IPS-18c (cell line): ENCODE data around the gene PEX1.
"Not testable (repeated sequence)": the region's sequence is repeated elsewhere in the genome, so short reads cannot be mapped to it uniquely, and the experiment has no call there.

ENCODE experiments used
- H3K4me3 ChIP-seq: 2 replicates; pipeline ENCODE4 v1.7.0; 2013; ENCODE audit warnings: low read depth, mild to moderate bottlenecking, low read length, moderate library complexity; ENCODE audit not compliant: insufficient read depth
- H3K9me3 ChIP-seq: one replicate; pipeline ENCODE4 v1.6.1; 2013; ENCODE audit warnings: mild to moderate bottlenecking, low read length, moderate library complexity; ENCODE audit not compliant: control insufficient read depth, insufficient read depth

Gene PEX1

DNA sequence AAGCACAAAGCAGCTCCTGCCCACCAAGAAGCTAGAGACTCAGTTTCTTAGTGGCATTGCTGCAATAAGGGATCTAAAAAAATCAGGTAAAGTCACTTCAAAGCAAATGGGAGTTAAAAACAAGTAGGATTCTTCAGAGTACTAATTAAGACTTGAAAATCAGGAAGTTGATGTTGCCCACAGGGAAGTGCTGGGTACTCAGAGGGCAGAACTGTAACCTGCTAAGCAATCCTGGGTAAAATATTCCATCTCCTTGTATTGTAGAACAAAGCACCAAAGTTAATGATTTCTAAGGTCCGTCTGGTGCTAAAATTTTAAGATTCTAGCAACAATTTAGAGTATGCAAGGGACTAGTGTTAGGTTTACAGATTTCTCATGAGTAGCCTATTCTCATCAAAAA, 8.3 kb downstream of the PEX1 start:
- Histone ChIP-seq H3K9me3 (no peaks in the 10 kb centered on the region), H3K4me3 (no peak overlapping the region)

DNA sequence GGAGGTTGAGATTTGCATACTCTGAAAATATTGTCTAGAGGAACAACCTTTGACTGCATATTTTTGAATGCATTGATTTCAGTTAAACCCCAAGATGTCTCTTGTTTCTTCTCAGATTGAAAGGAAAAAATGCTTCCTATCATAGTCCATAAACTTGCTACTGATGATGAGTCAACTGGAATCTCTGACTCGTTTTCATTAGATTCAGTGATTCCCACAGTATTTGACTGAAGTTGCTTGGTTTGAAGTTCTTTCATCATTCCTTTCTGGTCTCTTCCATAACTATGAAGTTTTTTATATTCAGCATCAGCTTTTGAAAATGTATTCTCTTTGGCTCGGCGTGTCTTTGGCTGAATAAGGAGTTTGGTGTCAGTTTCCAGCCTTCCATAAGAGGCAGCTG, 10.7 kb downstream of the PEX1 start:
- no peak overlapping the region for H3K4me3 ChIP-seq
- H3K9me3 ChIP-seq: no peaks in the 10 kb centered on the region

DNA sequence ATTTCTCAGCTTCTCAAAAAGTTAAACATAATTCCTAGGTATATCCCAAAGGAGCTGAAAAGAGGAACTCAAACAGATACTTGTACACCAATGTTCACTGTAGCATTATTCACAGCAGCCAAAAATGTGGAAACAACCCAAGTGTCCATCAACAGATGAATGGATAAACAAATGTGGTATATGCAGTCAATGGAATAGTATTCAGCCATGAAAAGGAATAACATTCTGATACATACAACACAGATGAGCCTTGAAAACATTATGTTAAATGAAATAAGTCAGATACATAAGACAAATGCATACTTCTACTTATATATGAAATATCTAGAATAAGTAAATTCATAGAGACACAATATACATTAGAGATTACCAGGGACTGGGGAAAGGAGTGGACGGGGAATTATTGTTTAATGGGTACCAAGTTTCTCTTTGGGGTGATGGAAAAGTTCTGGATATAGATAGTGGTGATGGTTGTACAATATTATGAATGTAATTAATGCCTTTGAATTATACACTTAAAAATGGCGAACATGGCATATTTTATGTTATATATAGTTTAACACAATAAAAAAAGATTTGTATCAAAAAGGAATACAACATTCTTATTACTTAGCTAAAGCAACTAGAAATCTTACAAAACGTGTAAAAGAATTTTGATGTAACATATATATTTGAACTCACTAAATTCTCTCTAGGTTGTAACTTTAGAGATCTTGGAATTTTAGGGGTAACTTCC, 15.0 kb downstream of the PEX1 start:
- no peaks in the 10 kb centered on the region for H3K9me3 ChIP-seq
- H3K4me3 ChIP-seq: no peak overlapping the region

DNA sequence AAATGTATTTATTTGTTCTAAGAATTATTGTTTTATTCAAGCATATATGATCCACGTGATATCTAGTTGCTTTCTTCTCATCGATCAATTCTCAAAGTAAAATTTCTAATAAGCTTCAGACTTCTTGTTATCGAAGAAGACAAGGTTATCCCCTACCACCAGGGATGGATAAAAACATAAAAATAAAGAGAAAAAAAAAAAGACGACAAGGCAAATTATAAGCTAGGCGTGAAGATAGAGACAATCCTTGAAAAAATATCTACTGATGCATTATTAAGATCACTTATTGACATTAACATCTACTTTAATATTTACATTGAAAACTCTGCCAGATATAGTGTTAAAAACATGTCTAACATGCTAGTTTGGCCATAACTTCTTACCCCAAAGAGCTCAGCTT, 19.4 kb downstream of the PEX1 start:
- H3K4me3 ChIP-seq: no peak overlapping the region
- H3K9me3 ChIP-seq: no peaks in the 10 kb centered on the region

DNA sequence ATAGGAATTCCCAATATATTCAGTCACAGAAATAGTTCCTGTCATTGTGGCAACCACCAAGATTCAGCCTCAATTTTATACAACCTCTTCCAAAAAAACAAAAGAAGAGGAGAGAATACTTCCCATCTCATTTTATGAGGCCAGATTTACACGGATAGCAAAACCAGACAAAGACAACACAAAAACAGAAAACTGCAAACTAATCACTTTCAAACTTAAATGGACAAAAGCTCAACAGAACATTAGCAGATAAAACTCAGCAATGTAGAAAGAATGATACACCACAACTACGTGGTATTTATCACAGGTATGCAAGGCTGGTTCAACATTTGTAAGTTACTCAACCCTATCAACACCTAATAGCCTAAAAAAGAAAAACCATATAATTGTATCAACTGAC, 22.0 kb downstream of the PEX1 start:
- H3K9me3 ChIP-seq: no peaks in the 10 kb centered on the region
- no peak overlapping the region for H3K4me3 ChIP-seq

DNA sequence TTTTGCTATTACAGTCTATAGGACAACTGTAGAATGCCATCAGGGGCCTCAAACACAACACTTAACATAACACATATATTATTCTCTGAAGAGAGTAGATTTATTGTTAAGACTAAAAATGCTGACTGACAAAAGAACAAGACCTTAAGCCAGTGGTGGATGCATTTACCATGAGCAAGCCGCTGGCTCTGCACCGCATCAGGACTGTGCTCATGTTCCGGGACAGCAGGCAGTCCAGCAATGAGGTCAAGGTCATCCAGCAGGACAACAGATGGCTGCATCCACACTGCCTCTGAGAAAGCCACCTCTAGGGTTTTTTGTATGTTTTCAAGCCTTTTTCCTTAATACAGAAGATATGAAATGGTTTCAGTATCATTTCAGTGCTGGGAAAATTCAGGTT, 23.8 kb downstream of the PEX1 start:
- H3K9me3 ChIP-seq: no peaks in the 10 kb centered on the region

DNA sequence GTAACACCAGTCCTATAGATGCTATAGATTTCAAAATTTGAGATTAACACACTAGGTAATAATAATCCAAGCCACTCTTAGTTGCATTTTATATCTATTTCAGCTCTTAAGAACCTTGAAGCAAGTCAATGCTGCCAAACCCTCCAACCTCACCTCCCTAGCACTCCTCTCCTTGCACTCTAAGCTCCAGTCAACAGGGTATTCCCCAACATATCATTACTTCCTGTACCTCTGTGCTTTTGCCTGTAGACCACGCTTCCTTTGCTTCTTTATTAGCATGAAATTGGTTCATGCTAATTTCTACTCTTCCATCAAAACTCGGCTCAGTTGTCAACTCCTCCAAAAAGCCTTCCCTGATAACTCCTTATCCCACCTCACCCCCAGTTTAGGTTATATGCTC, 24.6 kb downstream of the PEX1 start:
- H3K9me3 ChIP-seq: no peaks in the 10 kb centered on the region
- no peak overlapping the region for H3K4me3 ChIP-seq

More for the DNA sequence above, 23.8 kb downstream of the PEX1 start:
- no peak overlapping the region for H3K4me3 ChIP-seq

DNA sequence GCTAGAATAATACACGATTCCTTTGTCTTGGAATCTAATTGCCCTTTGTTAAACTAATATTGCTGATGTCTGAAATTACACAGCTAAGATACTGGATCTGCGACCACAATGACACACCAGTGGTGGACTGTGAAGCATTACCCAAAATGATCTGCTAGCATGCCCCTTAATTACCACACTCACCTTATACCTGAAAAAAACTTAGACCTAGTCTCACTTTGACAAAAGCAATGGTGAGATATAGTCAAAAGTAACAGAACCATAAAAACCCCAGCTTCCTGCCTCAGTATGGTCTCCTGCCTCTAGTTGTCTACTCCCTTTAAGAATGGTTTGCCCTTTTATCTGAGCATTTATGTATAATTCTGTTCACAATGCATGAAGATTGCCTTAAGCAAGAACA, 29.8 kb downstream of the PEX1 start:
- Histone ChIP-seq H3K4me3 (no peak overlapping the region), H3K9me3 (no peaks in the 10 kb centered on the region)

DNA sequence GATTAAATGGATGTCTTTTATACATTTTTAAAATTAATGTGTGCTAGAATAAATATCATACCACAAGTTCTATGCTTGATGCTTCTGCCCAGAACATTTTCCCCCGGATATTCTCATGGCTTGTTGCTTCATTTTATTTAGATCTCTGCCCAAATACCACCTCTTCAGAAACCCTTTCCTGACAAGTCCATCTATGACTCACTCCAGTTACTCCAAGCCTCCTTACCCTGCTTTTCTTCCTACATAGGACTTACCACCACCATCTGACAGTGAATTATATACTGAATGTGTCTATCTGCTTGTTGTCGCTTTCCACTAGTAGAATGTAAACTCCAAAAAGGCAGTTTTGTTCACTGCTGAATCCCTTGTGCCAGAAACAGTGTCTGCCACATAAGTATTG, 31.4 kb downstream of the PEX1 start:
- no peak overlapping the region for H3K4me3 ChIP-seq
- H3K9me3 ChIP-seq: no peaks in the 10 kb centered on the region

DNA sequence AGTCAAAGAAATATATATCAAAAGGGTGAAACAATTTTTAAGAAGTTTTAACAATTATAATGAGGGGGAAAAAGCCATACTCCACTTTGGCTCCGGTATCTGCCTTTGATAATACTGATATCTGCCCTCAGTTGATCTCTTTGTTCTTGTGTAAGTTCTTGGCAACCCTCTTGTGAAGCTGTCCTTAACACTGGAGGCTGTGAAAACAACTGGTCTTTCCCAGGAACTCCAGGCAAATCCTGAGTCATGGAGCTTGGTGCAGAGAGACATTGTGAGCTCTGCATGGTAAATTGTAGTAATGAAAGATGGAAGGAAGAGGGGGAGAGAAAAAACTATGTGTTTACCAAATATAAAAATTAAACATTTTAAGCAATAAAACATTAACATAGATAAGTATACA, 38.7 kb downstream of the PEX1 start:
- no peak overlapping the region for H3K4me3 ChIP-seq
- H3K9me3 ChIP-seq: no peaks in the 10 kb centered on the region

DNA sequence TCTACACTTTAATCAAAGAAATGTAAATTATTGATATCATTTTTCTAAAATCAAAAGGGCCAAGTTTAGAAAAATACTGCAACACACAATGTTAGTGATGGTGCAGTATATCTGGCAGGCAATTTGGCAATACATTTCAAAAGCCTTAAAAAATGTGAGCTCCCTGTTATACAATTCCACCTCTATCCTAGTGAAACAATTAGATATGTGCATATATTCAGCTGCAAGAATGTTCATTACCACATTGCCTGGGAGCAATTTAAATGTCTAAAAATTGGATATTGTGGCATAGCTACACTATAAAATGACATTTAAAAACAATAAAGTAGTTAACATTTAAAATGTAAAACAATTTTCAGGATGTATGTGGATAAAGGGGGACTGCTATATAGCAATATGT, 40.5 kb downstream of the PEX1 start:
- Histone ChIP-seq H3K9me3 (no peaks in the 10 kb centered on the region), H3K4me3 (no peak overlapping the region)

DNA sequence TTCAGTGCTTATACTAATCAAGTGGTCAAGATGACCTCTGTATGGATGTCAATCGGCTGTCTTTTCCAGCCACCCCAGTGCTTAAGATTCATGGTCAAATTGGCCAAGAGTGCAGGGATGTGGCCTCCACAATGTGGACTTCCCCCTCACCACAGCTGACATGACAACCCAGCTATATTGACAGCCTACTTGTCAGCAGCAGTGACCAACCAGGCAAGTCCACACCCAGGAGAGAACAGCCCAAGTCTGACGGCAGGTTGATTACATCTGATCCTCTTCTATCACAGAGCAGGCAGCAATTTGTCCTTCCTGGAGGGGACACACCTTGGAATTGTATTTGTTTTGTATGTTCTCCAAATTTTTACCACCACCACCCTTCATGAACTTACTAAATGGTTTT, 42.3 kb downstream of the PEX1 start:
- no peaks in the 10 kb centered on the region for H3K9me3 ChIP-seq
- no peak overlapping the region for H3K4me3 ChIP-seq

DNA sequence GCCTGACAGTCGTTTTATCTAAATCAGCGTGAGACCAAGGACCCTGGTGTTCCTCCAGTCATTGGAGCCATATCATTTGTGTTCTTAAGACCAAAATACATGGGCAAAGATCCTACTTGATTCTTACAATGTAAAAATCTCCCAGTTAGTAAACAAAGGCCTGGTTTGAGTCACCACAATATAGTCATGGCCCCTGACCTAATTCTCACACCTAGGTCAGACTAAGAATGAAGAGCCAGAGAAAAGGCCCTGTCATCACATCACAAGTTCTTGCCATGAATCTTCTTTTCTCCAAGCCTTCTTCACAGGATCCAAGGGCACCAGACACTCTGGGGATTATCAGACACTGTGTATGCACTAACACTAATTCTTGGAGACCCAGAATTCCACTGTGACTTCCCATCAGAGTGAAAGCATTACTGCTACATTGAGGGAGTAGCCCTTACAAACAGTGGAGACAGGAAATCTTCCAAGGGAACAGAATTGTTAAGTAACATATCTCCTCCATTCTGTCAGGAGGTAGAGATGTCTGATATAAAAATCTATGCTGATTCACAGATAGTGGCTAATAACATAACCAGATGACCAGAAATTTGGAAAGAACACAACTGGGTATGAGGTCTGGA, 42.9 kb downstream of the PEX1 start:
- H3K9me3 ChIP-seq: no peaks in the 10 kb centered on the region
- H3K4me3 ChIP-seq: no peak overlapping the region

DNA sequence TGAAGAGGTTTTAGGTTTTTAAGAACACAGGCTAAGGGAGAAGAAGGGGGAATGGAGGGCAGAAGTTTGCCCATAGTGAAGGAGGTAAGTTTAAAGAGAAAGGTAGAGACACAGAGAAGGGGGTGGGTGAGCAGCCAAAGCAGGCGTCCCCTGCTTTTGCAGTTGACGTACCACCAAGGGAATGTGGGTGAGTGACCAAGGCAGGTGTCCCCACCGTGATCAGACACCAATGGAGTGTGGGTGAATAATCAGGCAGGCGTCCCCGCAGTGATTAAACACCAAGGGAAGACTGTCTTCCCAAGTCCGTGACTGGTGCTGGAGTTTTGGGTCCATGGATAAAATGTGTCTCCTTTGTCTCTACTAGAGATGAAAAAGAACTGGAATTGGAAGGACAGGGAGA, 44.1 kb downstream of the PEX1 start:
- H3K4me3 ChIP-seq, H3K9me3 ChIP-seq: not testable (repeated sequence)

DNA sequence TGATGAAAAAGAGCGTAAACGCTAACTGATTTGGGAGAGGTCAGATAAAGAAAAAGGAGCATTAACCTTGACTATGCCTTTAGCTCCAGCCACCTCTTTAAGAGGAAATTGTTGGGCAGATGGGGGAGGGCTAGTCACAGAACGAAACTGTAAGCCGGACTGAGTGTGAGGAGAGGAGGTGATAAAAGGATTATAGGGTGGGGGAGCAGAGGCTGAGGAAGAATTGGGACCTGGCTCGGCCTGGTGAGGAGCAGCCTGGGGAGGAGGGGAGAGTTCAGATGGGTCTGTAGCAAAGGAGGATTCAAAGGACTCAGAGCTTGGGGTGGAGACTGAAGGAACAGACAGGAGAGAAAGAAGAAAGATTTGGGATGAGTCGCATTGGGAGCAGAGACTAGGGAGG, 44.7 kb downstream of the PEX1 start:
- not testable (repeated sequence) for H3K9me3 ChIP-seq

DNA sequence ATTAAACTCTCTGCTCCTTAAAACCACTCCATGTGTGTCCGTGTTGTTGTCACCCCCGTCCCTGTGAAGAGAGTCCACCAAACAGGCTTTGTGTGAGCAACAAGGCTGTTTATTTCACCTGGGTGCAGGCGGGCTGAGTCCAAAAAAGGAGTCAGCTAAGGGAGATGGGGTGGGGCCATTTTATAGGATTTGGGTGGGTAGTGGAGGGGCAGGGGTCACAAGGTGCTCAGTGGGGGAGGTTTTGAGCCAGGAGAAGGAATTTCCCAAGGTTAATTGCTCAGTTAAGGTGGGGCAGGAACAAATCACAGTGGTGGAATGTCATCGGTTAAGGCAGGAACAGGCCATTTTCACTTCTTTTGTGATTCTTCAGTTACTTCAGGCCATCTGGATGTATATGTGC, 49.2 kb downstream of the PEX1 start:
- not testable (repeated sequence) for H3K9me3 ChIP-seq, H3K4me3 ChIP-seq

More for the DNA sequence above, 44.7 kb downstream of the PEX1 start:
- not testable (repeated sequence) for H3K4me3 ChIP-seq

DNA sequence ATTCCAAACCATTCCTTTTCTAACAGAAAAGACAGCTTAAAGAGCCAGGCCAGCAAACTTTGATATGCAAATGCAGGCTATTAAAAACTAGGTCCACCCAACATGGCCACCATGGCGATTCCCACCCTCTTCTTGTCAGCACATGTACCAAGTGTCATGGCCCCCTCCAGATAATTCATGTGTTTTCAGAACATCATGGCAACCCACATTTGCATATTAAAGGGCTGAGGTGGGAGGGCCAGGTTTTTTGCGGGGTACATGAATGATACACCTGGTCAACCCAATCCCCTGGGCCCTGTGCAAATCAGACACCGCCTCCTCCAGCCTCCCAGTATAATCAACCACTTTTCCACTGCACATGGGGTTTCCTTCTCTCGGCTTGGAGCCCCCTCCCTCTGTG, 49.6 kb downstream of the PEX1 start:
- Histone ChIP-seq H3K4me3 (no peak overlapping the region), H3K9me3 (no peaks in the 10 kb centered on the region)

DNA sequence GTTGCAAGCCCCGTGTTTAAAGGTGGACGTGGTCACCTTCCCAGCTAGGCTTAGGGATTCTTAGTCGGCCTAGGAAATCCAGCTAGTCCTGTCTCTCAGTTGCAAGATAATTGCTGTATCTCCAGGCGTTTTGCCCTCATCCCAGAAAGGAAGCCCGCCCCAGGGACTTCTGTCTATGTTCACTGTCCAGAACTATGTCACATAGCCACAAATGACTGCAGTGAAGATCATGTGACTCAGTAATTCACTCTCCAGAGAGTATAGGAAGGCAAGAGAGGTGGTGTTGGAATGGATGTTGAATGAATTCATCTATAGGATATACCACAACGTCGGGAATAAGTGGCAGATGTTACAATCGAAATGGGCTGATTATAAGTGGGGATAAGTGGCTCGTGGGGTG, 50.2 kb downstream of the PEX1 start:
- H3K4me3 ChIP-seq: no peak overlapping the region
- H3K9me3 ChIP-seq: no peaks in the 10 kb centered on the region

DNA sequence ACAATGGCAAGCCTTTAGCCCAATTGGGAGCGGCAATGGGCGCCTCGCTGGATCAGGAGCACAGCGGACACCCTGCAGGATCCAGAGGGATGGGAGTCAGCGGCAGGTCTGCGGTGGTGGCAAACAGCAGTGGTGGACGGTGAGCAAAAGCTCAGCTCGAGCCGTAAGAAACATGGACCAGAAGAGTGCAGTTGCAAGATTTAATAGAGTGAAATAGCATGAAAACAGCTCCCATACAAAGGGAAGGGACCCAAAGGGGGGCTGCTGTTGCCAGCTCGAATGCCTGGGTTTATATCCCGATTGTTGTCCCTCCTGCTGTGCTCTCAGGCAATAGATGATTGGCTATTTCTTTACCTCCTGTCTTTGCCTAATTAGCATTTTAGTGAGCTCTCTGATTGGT, 50.6 kb downstream of the PEX1 start, which contains the start of gene ERVW-1:
Gene ERVW-1, minus strand, starts transcription at position 266 of the 400 bp plus-strand sequence. CDS start 7,565 bp downstream, outside the sequence.
- not testable (repeated sequence) for H3K9me3 ChIP-seq, H3K4me3 ChIP-seq
